NCI-H1105 (cell line): Measurements from ENCODE around the gene GABBR2.

Source experiments
- DNase-seq: peaks from one replicate; lab custom pipeline; 2025; lab: John Stamatoyannopoulos, UW

Gene GABBR2

GRCh38 chr9:98255578-98256296 lies 453.0 kb downstream of the GABBR2 start, which contains the start of gene TBC1D2:
TSS of gene TBC1D2 (minus strand) at chr9:98255649. CDS start at chr9:98255541, 108 bp downstream.
- peak; percentile 88 for DNase-seq

- peak; percentile 15 for DNase-seq
Measured at GRCh38 chr9:98255061-98255577, 453.6 kb downstream of the GABBR2 start.

GRCh38 chr9:98254228-98255060 lies 454.3 kb downstream of the GABBR2 start:
- DNase-seq, result no peak

- DNase-seq, result no peak
Measured at GRCh38 chr9:98253565-98253964, 455.2 kb downstream of the GABBR2 start.

- no peak for DNase-seq
Measured at GRCh38 chr9:98251551-98251950, 457.2 kb downstream of the GABBR2 start.

GRCh38 chr9:98249771-98250170 lies 459.0 kb downstream of the GABBR2 start:
- DNase-seq, result no peak

- DNase-seq, result no peak
Measured at GRCh38 chr9:98248737-98249474, 459.8 kb downstream of the GABBR2 start.

- DNase-seq, result no peak
Measured at GRCh38 chr9:98247831-98248657, 460.7 kb downstream of the GABBR2 start.

GRCh38 chr9:98242426-98242825 lies 466.3 kb downstream of the GABBR2 start:
- no peak for DNase-seq

- no peak for DNase-seq
Measured at GRCh38 chr9:98241357-98242300, 467.1 kb downstream of the GABBR2 start.

- no peak for DNase-seq
Measured at GRCh38 chr9:98240475-98240874, 468.3 kb downstream of the GABBR2 start.
